Measurements from ENCODE around the gene SLC16A6. TPM values are rescaled to one million over a fixed set of nuclear protein-coding genes. Genes with fewer than 3 reads are reported as not detected.
"Not testable (repeated sequence)": the region's sequence is repeated elsewhere in the genome, so short reads cannot be mapped to it uniquely, and the experiment has no call there.

SLC16A6 gene
- total RNA-seq, 1 experiment from 2014 or later, result 707 TPM

GRCh38 chr17:68318103-68318991 is 27.4 kb upstream of the SLC16A6 start:
- in situ Hi-C loops (cut with HindIII; ENCODE audit: low pct_unique_long_range_greater_than_20kb, low sequenced_read_pairs), result no loop called here
- DNase-seq (ENCODE audit: low read depth, low spot score), result peak; percentile 86

GRCh38 chr17:68317458-68317857 is 26.5 kb upstream of the SLC16A6 start:
- DNase-seq (ENCODE audit: low read depth, low spot score), result no peak
- in situ Hi-C loops (cut with HindIII; ENCODE audit: low pct_unique_long_range_greater_than_20kb, low sequenced_read_pairs), result no loop called here

- DNase-seq (ENCODE audit: low read depth, low spot score), result no peak
- in situ Hi-C loops (cut with HindIII; ENCODE audit: low pct_unique_long_range_greater_than_20kb, low sequenced_read_pairs), result no loop called here
Measured at GRCh38 chr17:68315930-68316329, 25.0 kb upstream of the SLC16A6 start.

- in situ Hi-C loops (cut with HindIII; ENCODE audit: low pct_unique_long_range_greater_than_20kb, low sequenced_read_pairs), result no loop called here
- DNase-seq (ENCODE audit: low read depth, low spot score), result no peak
Measured at GRCh38 chr17:68314916-68315535, 24.1 kb upstream of the SLC16A6 start.

GRCh38 chr17:68310152-68310551 is 19.2 kb upstream of the SLC16A6 start:
- no peak for DNase-seq (ENCODE audit: low read depth, low spot score)
- in situ Hi-C loops (cut with HindIII; ENCODE audit: low pct_unique_long_range_greater_than_20kb, low sequenced_read_pairs), result no loop called here

- in situ Hi-C loops (cut with HindIII; ENCODE audit: low pct_unique_long_range_greater_than_20kb, low sequenced_read_pairs); DNase-seq (ENCODE audit: low read depth, low spot score): not testable (repeated sequence)
Measured at GRCh38 chr17:68309066-68309670, 18.2 kb upstream of the SLC16A6 start.

- in situ Hi-C loops (cut with HindIII; ENCODE audit: low pct_unique_long_range_greater_than_20kb, low sequenced_read_pairs); DNase-seq (ENCODE audit: low read depth, low spot score): not testable (repeated sequence)
Measured at GRCh38 chr17:68308486-68308885, 17.6 kb upstream of the SLC16A6 start.

- in situ Hi-C loops (cut with HindIII; ENCODE audit: low pct_unique_long_range_greater_than_20kb, low sequenced_read_pairs), result no loop called here
- no peak for DNase-seq (ENCODE audit: low read depth, low spot score)
Measured at GRCh38 chr17:68307443-68307842, 16.5 kb upstream of the SLC16A6 start.

- in situ Hi-C loops (cut with HindIII; ENCODE audit: low pct_unique_long_range_greater_than_20kb, low sequenced_read_pairs), result no loop called here
- no peak for DNase-seq (ENCODE audit: low read depth, low spot score)
Measured at GRCh38 chr17:68306819-68307218, 15.9 kb upstream of the SLC16A6 start.

GRCh38 chr17:68305142-68305541 is 14.2 kb upstream of the SLC16A6 start:
- no peak for DNase-seq (ENCODE audit: low read depth, low spot score)
- in situ Hi-C loops (cut with HindIII; ENCODE audit: low pct_unique_long_range_greater_than_20kb, low sequenced_read_pairs), result no loop called here

GRCh38 chr17:68304706-68305105 is 13.8 kb upstream of the SLC16A6 start:
- in situ Hi-C loops (cut with HindIII; ENCODE audit: low pct_unique_long_range_greater_than_20kb, low sequenced_read_pairs), result no loop called here
- no peak for DNase-seq (ENCODE audit: low read depth, low spot score)

GRCh38 chr17:68302666-68303065 is 11.7 kb upstream of the SLC16A6 start:
- in situ Hi-C loops (cut with HindIII; ENCODE audit: low pct_unique_long_range_greater_than_20kb, low sequenced_read_pairs), result no loop called here

GRCh38 chr17:68302066-68302564 is 11.2 kb upstream of the SLC16A6 start:
- DNase-seq (ENCODE audit: low read depth, low spot score), result no peak
- in situ Hi-C loops (cut with HindIII; ENCODE audit: low pct_unique_long_range_greater_than_20kb, low sequenced_read_pairs), result no loop called here

More at GRCh38 chr17:68302666-68303065, 11.7 kb upstream of the SLC16A6 start:
- no peak for DNase-seq (ENCODE audit: low read depth, low spot score)

- in situ Hi-C loops (cut with HindIII; ENCODE audit: low pct_unique_long_range_greater_than_20kb, low sequenced_read_pairs), result no loop called here
- no peak for DNase-seq (ENCODE audit: low read depth, low spot score)
Measured at GRCh38 chr17:68301438-68301959, 10.6 kb upstream of the SLC16A6 start.

- no peak for DNase-seq (ENCODE audit: low read depth, low spot score)
- in situ Hi-C loops (cut with HindIII; ENCODE audit: low pct_unique_long_range_greater_than_20kb, low sequenced_read_pairs), result no loop called here
Measured at GRCh38 chr17:68299817-68300216, 8.9 kb upstream of the SLC16A6 start.

GRCh38 chr17:68298601-68299000 is 7.7 kb upstream of the SLC16A6 start:
- in situ Hi-C loops (cut with HindIII; ENCODE audit: low pct_unique_long_range_greater_than_20kb, low sequenced_read_pairs), result no loop called here
- DNase-seq (ENCODE audit: low read depth, low spot score), result no peak

GRCh38 chr17:68297195-68297594 is 6.3 kb upstream of the SLC16A6 start:
- no peak for DNase-seq (ENCODE audit: low read depth, low spot score)
- in situ Hi-C loops (cut with HindIII; ENCODE audit: low pct_unique_long_range_greater_than_20kb, low sequenced_read_pairs), result no loop called here
